Mucosa of descending colon (tissue), 3 donors: Measurements from ENCODE around the gene ANO9. TPM values are rescaled to one million over a fixed set of nuclear protein-coding genes. Genes with fewer than 3 reads are reported as not detected.

Experiments
- ATAC-seq: fragments of 200-7000 bp; cut with Tn5 transposase; one replicate; pipeline ENCODE4 v1.9.1; 2020; ENCODE audit warnings: mild to moderate bottlenecking, moderate library complexity
- DNase-seq, 3 donors: peaks; one replicate each; pipeline ENCODE4 v3.0.0-alpha.2; 2020
- H3K36me3 ChIP-seq: fragments of 200-600 bp; one replicate; pipeline ENCODE4 v1.8.0; 2021; ENCODE audit warnings: low read depth, mild to moderate bottlenecking
- H3K4me1 ChIP-seq: fragments of 200-600 bp; one replicate; pipeline ENCODE4 v1.8.0; 2021; ENCODE audit warnings: low read depth, mild to moderate bottlenecking
- H3K4me3 ChIP-seq: fragments of 200-600 bp; one replicate; pipeline ENCODE4 v1.8.0; 2021; ENCODE audit warnings: mild to moderate bottlenecking
- H3K9me3 ChIP-seq: fragments of 200-600 bp; one replicate; pipeline ENCODE4 v1.8.0; 2021; ENCODE audit warnings: mild to moderate bottlenecking
- intact Hi-C, 2 donors: fragments of 100-400 bp; cut with DNase I in 1 of 2; cut with micrococcal nuclease in 1 of 2; formaldehyde crosslinking; loops; one replicate each; pipeline versions ENCODE4 v1.11.0 to v1.11.1; 2022; cut with DNase I, micrococcal nuclease
- total RNA-seq, 3 donors: library from RNA; stranded (reverse); fragmentation: NEBNext Ultra II Directional in 2 of 3; extraction: Animal tissue kit (Norgen Biotek cat#: 25700) in 2 of 3; gene quantifications; one replicate each; pipeline versions ENCODE4 v1.2.1 to v1.2.4, GENCODE V29; 2021 to 2023
- TF ChIP-seq, protein P1 (sequence below): fragments of 200-600 bp; IDR thresholded peaks from one replicate; pipeline ENCODE4 v1.8.0; 2022; ENCODE audit warnings: antibody characterized with exemption, mild to moderate bottlenecking
- donor health status: DM: no; HTN: no; CAD: no; lungs with moderate emphysema.
- donor health status: DM: no; HTN: no; CAD: no.
- donor health status: DM: no; HTN: yes; CAD: no.

The ANO9 gene
- total RNA-seq, 3 donors from 2014 or later, result 85.2 to 179 (median 131) TPM

GRCh38 chr11:488992-489391 lies 47.2 kb upstream of the ANO9 start:
- H3K4me1 ChIP-seq, result peaks cover 9% of the 10 kb centered on the region
- H3K4me3 ChIP-seq, result no peak overlapping the region
- H3K9me3 ChIP-seq, result no peaks in the 10 kb centered on the region
- TF ChIP-seq, protein P1, sequence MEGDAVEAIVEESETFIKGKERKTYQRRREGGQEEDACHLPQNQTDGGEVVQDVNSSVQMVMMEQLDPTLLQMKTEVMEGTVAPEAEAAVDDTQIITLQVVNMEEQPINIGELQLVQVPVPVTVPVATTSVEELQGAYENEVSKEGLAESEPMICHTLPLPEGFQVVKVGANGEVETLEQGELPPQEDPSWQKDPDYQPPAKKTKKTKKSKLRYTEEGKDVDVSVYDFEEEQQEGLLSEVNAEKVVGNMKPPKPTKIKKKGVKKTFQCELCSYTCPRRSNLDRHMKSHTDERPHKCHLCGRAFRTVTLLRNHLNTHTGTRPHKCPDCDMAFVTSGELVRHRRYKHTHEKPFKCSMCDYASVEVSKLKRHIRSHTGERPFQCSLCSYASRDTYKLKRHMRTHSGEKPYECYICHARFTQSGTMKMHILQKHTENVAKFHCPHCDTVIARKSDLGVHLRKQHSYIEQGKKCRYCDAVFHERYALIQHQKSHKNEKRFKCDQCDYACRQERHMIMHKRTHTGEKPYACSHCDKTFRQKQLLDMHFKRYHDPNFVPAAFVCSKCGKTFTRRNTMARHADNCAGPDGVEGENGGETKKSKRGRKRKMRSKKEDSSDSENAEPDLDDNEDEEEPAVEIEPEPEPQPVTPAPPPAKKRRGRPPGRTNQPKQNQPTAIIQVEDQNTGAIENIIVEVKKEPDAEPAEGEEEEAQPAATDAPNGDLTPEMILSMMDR, result no peak
- intact Hi-C loops, result no loop called here
- H3K36me3 ChIP-seq, result no peaks in the 10 kb centered on the region
- ATAC-seq (peak; percentile 80), DNase-seq (peak; percentile 60 to 81 (median 68))

GRCh38 chr11:488579-488978 lies 46.8 kb upstream of the ANO9 start:
- Histone ChIP-seq H3K4me3 (no peak overlapping the region), H3K9me3 (no peaks in the 10 kb centered on the region), H3K4me1 (peaks cover 9% of the 10 kb centered on the region), H3K36me3 (no peaks in the 10 kb centered on the region)
- intact Hi-C loops, result no loop called here
- DNase-seq (no peak), ATAC-seq (no peak)
- TF ChIP-seq, protein P1, result no peak

DNA sequence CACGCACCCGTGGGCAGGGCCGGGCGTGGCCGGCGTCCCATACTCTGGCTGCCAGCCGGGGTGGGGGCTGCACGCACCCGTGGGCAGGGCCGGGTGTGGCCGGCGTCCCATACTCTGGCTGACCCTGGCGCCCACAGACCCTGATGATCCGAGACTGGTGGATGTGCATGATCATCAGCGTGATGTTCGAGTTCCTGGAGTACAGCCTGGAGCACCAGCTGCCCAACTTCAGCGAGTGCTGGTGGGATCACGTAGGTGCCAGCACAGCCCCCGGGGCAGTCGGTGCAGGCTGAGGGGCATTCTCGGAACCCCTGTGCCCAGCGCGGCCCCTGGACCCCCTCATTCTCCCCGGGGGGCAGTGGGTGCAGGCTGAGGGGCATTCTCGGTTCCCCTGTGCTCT lies 46.3 kb upstream of the ANO9 start:
- Histone ChIP-seq H3K4me1 (peaks cover 9% of the 10 kb centered on the region), H3K9me3 (no peaks in the 10 kb centered on the region), H3K36me3 (no peaks in the 10 kb centered on the region), H3K4me3 (no peak overlapping the region)
- ATAC-seq, result no peak
- DNase-seq, result no peak
- TF ChIP-seq, protein P1, result no peak
- intact Hi-C loops, result no loop called here

- no peak overlapping the region for H3K4me3 ChIP-seq
- H3K36me3 ChIP-seq, result no peaks in the 10 kb centered on the region
- TF ChIP-seq, protein P1, result no peak
- peaks cover 9% of the 10 kb centered on the region for H3K4me1 ChIP-seq
- H3K9me3 ChIP-seq, result no peaks in the 10 kb centered on the region
- intact Hi-C loops, result no loop called here
- no peak for DNase-seq
- no peak for ATAC-seq
These were observed 45.8 kb upstream of the ANO9 start for GRCh38 chr11:487571-488021.

DNA sequence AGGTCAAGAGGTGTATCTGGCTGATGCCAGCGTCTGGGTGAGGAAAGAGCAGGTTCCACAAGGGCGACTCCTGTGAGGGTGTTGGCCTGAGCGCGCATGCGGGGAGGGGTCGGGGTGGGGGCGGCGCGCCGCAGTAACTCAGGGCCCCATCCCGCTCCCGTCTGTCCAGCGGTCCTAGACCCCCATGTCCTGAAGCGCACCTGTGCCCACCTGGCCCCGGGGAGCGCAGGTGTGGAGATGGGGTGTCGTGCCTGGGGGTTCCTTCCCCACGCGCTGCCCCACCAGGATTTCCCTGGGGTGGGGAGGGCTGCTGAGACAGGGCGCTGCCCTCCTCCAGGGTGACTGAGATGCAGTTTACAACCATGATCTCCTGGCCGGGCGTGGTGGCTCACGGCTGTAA lies 44.4 kb upstream of the ANO9 start:
- TF ChIP-seq, protein P1, result no peak
- no peaks in the 10 kb centered on the region for H3K9me3 ChIP-seq
- no peak for DNase-seq
- ATAC-seq, result no peak
- H3K36me3 ChIP-seq, result no peaks in the 10 kb centered on the region
- H3K4me1 ChIP-seq, result peaks cover 9% of the 10 kb centered on the region
- intact Hi-C loops, result no loop called here
- H3K4me3 ChIP-seq, result no peak overlapping the region

DNA sequence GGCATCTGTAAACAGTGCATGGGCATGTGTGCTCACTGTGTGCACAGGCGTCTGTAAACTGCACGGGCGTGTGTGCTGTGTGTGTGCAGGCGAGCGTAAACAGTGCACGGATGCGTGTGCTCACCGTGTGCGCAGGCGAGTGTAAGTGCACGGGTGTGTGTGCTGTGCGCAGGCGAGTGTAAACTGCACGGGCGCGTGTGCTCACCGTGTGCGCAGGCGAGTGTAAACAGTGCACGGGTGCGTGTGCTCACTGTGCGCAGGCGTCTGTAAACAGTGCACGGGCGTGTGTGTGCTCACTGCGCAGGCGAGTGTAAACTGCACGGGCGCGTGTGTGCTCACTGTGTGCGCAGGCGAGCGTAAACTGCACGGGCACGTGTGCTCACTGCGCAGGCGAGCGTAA lies 42.8 kb upstream of the ANO9 start:
- Histone ChIP-seq H3K4me3 (no peak overlapping the region), H3K36me3 (no peaks in the 10 kb centered on the region), H3K9me3 (no peaks in the 10 kb centered on the region), H3K4me1 (peaks cover 9% of the 10 kb centered on the region)
- TF ChIP-seq, protein P1, result no peak
- intact Hi-C loops, result no loop called here
- ATAC-seq (no peak), DNase-seq (no peak)
